GM12874 (cell line): ENCODE results near the gene TRUB2.

Experiments used
- TF ChIP-seq, protein P1 (sequence below): IDR thresholded peaks from 2 replicates; pipeline ENCODE4 v1.5.1; 2011; ENCODE audit warnings: low read depth, mild to moderate bottlenecking, control low read depth, low read length, moderate library complexity; ENCODE audit not compliant: insufficient read depth

Gene TRUB2

DNA sequence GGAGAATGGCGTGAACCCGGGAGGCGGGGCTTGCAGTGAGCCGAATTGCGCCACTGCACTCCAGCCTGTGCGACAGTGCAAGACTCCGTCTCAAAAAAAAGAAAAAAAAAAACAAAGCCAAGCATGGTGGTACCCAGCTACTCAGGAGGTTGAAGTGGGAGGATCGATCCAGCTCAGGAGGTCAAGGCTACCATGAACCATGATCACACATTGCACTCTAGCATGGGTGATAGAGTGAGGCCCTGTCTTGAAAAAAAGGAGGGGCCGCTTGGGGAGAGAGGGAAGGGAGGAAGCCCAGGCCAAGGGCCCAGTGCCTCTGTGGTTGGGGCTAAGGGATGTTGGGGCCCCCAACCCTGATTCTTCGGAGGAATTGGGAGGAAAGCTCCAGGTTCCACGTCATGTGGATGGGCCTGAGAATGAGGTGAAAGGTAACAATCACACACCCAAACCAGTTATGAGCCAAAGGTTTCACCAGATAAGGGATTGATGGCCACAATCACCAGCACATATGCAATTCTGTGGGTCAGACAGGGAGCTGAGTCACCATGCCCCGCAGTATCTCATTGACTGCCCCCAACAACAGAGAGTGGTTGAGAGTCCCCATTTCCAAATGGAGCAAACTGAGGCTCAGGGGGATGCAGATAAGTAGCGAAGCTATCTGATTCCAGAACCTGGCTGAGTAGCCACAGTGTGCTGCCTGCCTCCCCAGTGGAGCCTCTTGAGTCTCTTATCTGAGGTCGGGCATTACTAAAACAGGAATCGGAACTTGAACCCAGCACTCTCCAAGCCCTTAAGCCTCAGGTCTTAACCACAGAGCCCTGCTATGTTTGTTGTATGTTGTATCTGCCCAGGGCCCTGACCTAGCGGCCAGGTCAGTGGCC lies 25.7 kb downstream of the TRUB2 start:
- TF ChIP-seq, protein P1, sequence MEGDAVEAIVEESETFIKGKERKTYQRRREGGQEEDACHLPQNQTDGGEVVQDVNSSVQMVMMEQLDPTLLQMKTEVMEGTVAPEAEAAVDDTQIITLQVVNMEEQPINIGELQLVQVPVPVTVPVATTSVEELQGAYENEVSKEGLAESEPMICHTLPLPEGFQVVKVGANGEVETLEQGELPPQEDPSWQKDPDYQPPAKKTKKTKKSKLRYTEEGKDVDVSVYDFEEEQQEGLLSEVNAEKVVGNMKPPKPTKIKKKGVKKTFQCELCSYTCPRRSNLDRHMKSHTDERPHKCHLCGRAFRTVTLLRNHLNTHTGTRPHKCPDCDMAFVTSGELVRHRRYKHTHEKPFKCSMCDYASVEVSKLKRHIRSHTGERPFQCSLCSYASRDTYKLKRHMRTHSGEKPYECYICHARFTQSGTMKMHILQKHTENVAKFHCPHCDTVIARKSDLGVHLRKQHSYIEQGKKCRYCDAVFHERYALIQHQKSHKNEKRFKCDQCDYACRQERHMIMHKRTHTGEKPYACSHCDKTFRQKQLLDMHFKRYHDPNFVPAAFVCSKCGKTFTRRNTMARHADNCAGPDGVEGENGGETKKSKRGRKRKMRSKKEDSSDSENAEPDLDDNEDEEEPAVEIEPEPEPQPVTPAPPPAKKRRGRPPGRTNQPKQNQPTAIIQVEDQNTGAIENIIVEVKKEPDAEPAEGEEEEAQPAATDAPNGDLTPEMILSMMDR: no peak

DNA sequence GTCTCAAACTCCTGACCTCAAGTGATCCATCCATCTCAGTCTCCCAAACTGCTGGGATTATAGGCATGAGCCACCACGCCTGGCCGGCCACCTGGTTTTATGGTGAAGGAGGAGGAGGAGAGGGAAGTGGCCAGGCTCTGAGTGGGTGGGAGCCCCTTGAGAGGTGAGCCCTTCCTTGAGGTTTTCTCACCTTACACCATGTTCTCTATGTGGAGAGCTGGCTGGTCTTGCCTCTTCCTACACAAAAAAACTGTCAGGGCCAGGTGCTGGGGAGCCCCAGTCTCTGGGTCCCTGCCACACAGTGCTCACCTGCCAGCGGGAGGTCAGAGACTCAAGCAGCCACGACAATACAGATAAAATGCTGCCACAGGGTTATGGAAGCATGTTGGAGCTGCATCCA lies 28.1 kb downstream of the TRUB2 start:
- TF ChIP-seq, protein P1: no peak

DNA sequence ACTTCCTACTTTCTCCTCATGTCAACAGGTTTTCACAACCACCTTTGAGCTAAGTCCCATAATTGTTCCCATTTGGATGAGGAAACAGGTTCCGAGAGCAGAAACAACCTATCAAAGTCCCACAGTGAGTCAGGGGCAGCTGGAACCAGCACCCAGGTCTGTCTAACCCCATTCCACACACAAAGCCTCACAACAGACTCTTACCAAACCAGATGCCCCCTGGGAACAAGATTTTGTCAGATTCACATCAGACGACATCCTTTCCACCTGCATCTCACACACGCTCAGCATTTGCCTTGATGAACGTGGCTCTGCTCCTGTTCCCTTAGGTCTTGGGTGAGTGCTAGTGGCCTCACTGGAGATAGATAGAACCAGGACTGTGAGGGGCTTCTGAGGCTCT lies 29.2 kb downstream of the TRUB2 start:
- TF ChIP-seq, protein P1: no peak

DNA sequence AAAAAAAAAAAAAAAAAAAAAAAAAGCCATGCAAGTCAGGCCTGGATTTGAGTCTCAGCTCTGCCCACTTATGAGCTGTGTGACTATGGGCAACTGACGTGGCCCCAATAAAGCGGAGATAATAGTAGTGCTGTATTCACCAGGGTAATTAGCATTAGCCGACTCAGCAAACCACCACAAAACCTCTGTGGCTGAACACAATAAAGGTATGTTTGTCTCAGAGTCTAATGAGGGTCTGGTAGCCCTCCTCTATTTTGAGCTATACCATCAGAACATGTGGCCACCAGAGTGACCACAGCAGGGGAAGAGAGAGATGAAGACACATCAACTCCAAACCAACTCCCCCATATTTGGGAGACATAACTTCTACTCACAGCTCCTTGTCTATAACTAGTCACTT lies 30.2 kb downstream of the TRUB2 start:
- TF ChIP-seq, protein P1: no peak

DNA sequence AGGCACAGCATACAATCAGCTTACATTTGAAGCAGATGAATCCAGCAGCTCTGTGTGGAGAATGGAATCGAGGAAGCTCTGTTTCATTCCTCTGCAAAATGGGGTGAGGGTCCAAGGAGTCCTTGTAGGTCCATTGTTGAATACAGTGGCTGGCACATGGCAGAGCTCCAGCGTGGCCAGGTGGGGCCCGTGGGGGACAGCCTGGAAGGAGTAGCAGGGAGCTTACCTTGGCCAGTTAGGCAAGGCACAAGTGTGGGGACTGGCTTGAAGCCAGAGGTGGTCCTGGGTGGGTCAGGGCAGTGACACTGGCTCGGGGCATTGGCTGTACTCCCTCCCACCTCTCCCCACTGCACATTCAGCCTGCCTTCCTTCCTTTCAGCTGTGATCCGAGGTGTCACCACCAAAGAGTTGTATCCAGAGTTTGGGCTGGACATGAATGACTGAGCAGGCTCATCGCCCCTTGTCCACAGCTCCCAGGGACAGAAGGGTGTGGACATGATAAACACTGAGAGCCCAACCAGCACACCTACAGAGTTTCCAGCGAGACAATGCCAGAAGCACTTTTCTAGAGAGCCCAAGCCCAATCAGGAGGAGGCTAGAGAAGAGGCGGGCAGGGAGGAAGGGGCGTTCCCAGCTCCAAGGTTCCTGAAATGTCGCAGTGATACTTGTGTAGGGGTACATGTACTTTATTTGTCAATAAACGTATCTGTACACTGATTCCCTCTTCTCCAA lies 33.8 kb downstream of the TRUB2 start:
- TF ChIP-seq, protein P1: no peak

DNA sequence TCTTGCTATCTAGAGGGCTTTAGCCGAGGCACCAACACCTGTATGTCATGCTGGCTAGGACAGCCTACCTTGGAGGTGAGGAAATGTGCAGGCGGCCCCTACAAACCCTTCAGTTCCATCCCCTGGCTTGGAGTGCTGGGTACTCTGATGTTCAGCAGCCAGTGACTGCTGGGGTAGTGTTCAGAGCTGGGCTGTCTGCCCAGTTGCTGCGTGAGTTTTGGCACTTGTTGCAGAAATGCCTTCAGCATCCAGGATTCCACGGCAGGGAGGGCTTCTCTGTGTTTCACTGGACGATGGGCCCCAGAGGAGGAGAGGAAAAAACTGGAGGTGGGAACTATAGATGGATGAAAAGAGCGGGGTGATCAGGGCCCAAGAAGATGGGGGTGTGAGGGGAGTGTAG lies 35.8 kb downstream of the TRUB2 start:
- TF ChIP-seq, protein P1: no peak

DNA sequence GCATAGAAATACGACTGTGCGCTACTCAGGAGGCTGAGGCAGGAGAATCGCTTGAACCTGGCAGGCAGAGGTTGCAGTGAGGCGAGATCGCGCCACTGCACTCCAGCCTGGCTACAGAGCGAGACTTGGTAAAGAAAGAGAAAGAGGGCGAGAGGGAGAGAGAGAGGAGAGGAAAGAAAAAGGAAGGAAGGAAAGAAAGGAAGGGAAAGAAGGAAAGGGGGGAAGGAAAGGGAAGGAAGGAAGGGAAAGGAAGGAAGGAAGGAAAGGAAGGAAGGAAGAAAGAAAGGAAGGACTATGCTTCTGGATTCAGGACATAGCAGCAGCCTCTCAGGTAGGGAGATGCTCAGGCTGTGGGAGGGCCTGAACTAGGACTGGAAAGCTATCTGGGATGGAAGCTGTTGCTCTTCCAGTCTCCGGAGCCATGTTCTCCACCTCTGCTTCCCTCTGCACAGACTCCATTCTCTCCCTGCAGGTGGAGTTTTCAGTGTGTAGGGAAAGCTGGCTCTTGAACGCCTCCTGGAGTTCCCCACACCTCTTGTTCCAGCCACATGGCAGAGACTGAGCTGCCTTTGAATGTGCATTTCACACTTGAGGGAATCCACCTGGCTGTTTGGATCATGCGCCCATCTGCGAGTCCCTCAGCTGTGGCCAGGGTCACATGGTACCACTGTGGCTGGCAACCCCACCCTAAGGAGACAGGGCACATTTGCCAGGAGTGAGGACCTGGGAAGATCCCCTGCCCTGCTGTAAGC lies 37.0 kb downstream of the TRUB2 start:
- TF ChIP-seq, protein P1: no peak
